HG03575 (cell line): Measurements from ENCODE around the gene KHNYN.
"Not testable (repeated sequence)": the region's sequence is repeated elsewhere in the genome, so short reads cannot be mapped to it uniquely, and the experiment has no call there.

Experiments used
- ATAC-seq: cut with Tn5 transposase; IDR thresholded peaks from one replicate; pipeline ENCODE4 v1.9.1; 2021; ENCODE audit not compliant: unreplicated experiment, insufficient number of reproducible peaks, low FRiP score; ENCODE audit errors: extremely low read depth

KHNYN gene

DNA sequence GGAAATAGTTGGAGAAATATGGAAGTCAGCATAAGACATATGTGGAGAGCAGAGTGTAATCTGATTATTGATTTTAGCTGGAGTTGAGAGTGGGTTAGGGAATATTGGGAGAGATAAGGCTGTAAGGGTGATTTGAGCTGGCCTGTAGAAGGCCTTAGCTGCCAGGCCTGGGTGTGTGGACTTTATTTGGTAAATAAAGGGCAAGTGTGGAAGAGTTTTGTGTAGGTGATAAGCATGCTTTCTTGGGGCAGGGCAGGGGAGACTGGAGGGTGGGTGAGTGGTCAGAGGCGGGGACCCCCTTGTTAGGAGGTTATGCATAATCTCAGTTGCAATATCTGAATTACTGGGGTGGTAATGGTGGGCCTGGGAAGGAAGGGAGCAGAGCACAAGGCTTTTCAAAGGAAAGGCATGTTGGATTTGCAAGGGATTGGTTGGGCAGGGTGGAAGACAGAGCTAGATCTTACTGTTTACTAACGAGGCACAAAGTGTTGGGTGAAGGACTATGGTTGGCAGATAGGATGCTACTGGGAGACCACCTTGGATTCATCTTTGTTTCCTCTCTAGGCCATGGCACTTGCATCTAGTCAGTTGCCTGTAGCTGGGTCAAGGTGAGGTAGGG is 5.5 kb downstream of the KHNYN start:
- ATAC-seq: no peak

DNA sequence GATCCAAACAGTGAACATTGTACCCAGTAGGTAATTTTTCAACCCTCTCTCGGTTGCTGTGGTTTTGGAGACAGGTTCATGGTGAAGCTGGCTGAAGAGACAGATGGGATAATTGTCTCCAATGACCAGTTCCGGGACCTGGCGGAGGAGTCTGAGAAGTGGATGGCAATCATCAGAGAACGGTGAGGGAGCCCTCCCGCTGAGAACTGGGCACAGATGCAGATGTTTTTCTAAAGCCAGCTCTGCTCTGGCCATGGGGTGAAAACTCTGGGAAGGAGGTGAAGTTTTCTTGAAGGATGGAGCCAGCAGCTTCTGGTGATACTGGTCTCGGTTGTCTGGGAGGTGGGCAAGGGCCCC is 6.2 kb downstream of the KHNYN start:
- no peak for ATAC-seq

DNA sequence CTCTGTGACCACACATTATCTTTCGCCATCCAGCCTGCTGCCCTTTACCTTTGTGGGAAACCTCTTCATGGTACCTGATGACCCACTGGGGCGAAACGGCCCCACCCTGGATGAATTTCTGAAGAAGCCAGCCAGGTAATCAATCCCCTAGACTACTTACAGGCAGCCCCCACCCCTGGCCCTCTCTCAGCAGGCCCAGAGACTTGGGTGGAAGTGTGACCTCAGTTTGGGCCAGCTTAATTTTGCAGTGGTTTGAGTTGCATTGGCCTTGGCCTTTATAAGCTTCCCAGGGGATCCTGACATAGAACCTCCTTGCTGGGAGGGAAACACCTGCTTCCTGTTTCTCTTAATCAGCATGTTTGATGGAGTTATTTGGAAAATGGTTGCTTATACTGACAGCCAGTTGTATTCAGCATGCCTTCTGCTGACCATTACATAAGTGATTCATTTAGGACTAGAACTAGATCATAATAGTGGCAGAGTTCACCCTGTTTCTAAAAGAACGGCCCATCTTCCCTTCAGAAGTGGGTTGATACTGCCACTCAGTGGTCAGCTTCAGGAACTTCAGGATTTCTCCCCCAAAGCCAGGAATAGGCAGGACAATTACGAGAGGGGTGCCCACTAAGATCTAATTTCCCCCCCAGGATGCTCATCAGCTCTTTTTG is 6.7 kb downstream of the KHNYN start:
- ATAC-seq: no peak

DNA sequence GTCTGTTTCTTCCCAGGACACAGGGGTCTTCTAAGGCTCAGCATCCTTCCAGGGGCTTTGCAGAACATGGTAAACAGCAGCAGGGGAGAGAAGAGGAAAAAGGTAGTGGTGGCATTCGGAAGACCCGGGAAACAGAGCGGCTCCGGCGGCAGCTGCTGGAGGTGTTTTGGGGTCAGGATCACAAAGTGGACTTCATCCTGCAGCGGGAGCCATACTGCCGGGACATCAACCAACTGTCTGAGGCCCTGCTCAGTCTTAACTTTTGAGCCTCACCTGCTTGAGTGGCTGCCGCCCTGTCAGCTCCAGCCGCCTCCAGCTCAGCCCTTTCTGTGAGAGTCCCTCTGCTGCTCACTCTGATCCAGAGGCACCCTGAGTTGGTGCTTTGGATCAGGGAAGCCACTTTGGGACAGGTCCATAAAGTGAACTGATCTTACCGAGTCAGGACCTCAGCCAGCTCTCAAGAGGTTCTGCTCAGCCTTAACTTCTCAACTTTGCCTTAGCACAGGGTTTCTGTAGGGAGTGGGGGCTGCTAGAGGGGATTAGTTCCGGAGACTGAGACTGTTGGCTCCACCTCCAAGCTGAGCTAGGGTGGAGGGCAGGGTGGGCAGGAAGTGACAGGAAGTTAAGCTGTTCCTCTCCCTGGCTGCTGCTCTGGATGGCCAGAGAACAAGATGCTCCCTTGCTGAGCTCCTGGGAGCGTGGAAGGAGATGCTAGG is 7.4 kb downstream of the KHNYN start:
- no peak for ATAC-seq

DNA sequence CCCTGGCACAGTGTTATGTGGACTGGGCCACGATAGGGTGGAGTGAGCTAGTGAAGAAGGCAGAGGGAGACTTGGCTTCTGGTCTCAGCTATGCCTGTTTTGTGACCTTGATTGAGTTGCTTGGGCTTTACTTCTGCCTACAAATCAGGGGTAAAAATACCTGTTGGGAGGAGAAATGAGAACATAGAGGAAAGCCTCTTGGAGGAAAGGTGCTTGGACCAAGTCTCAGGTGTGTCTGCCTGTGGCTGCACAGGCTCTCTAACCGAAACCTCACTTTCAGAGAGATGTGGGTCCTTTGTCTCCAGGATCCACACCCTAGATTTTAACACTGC is 7.9 kb downstream of the KHNYN start:
- no peak for ATAC-seq

DNA sequence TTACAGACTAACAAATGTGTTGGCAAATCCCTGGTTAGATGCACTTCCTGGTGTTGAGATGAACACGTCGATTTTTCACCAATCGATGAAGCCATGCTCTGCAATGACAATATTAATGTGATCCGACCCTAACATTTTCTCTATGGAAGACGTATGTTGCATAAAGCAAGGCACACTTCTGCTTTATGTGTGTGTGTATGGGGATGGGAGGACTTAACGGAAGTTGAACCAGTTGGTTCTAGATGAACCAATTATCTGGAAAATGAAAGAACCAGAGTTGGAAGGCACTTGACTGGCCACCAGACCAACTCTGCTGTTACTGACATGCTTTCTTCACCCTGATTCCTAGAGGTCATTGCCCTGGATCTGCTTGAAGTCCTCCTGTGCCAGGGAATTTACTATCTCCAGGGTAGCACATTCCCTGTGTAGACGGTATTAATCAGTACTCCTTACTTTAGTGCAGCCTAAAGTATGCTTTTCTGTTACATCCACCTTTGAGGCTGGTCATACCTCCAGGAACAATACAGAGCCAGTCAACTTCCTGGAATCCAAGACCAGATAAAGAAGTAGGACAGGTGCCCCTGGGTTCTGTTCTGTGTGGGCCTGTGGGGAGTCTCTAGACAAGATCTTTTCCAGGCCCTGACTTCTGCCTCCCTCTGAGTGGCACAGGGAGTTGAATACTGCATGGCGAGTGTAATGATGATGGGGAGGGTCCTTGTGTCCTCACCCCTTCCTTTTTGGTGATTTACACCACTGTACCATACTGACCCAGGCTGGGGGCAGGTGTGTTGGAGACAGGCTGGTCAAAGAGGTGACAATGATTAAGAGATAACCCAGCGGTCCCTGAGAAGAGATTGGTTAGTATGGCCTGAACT is 8.7 kb downstream of the KHNYN start:
- ATAC-seq: no peak

DNA sequence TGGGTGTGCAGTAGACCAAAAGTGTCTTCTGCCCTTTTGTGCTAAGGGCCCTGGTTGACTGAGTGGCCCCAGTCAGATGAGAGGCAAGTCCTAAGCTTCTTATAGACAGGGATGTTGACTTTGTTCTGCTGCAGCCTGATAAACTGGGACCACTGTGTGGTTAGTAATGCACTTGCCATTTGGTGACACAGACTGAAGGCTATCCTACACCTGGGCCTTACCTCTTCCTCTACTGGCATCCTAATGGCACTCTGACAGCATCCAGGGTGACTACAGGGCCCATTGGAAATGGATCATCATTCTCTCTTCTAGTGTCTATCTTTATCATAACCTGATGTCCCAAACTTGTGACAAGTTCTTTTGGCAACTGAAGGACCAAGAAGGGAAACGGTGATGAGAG is 9.5 kb downstream of the KHNYN start:
- ATAC-seq: no peak

DNA sequence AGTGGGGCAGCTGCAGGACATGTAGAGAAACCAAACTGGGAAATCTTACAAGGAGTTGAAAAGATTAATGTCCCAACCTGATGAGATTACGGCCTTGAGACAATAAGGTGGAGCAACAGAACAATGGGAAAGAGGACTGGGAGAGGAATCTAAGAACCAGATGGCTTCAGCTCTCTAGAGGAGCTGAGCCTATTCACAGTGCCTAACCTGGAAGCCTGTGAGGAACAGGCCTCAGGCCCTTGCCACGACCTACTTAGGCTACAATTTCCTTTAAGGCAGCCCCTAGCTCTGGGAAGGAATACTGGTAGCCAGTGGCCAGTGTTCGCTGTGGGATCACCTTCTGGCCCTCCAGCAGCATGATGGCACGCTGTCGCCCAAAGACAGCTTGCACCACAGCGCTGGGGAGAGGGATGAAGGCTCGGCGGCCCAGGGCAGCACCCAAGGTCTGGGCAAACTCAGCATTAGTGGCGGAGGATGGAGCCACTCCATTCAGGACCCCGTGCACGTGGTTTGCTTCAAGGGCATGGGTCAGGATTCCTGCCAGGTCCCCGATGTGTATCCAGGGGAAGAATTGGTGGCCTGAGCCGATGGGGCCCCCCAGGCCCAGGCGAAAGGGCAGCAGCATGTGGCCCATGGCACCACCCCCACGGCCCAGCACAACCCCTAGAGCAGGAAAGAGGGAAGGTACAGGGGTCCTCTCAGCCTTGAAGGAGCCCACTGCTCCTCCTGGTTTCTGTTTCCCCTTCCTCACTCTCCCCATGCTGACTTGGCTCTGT is 10.3 kb downstream of the KHNYN start:
- no peak for ATAC-seq

DNA sequence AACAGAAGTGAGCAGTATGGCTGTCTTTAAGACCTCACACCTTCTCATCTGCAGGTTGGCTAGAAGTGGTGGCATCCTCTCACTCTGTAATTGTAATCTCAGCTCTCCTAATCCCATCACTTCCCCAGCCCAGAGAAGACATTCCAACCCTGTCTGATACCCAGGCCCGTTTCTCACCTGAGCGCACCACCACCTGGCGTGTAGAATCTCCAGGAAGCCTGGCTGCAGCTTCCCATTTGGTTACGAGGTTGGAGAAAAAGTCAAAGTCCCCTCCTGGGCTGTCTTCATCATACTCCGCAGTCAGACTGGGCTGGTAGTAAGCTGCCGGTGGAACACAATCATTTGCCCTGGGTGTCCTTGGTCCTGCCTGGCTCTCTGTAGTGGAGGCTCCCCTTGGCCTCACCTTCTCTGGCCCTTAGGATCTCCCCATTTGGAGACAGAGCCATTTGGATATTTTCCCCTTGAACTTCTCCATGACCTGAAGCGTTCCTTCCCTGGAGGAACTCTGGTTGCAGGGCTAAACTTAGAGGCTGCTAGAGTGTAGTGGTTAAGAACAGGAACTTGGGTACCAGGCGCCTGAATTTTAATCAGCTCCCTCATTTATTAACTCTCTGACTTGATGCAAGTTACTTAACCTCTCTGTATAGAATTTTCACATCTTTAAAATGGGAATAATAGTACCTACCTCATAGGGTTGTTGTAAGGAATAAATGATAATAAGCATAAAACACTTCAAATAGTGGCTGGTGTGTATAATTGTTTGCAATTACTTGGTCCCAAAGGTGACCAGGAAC is 11.0 kb downstream of the KHNYN start:
- ATAC-seq: no peak

DNA sequence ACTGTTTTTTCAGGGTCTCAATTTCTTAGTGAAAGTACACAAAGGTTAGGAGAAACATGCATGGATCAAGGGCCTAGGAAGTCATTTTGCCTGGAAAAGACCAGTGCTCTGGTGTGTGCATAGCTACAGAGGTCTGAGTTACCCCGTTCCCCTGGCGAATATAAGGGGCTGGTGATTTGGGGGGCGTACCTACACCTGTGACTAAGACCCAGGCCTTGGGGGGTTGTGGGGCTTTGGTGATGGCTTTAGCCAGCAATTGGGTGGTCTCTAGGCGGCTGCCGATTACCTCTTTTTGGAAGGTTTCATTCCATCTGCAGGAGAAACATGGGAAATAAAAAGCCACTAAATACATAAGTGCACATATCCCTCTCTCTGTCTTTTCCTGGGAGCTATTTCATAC is 11.7 kb downstream of the KHNYN start:
- no peak for ATAC-seq

DNA sequence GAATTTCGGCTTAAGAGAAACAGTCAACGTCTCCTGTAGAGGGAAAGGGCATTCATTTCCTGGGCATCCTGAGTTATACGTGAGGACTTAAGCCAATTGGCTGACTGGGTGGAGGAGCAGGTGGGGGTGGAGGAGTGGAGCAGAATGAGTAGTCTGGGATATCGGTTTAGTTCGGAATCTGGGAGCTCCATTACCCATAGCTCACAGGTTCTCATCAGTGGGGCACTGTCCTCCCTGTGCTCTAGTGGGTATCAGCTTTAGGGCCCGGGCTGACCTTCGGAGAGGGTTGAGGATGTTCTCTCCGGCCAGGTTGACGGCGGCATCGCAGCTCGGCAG is 12.1 kb downstream of the KHNYN start:
- no peak for ATAC-seq

DNA sequence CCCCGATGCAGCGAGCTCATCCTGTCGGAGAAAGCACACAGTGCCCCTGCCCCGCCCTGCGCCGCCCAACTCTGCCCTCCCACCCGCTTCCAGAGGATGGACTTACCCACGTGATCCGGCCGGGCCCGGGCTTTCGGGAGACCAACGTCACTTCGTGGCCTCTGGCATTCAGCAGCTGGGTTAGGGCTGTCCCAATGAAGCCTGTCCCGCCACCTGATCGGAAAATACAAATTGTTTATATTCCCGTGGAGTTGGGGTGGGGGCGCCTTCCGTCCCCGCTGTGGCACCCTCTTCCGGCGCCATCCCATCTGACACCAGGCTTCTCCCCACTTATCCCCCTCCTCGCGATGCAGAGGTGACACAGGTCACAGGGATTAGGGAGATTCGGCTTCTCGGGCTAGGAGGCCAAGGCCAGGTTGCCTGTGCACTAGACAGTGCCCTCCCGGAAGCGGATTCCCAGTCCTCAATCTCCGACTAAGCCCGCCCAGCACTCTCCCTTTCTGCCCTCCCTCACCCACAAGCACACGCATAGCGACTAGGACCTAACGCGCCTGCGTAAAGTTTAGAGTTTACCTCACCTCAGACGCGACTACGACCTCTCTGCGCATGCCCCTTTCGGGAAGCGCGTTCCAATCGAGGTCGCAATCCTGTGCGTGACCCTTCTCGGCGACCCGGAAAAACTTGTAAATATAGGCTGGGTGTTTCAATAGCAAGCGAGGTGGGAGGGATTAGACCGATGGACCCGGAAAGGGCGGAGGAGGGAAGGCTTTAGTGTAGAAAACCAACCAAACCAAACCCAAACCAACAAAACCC is 12.7 kb downstream of the KHNYN start, which contains the start of gene SDR39U1:
Gene SDR39U1 (minus strand): TSS at position 537 of the 813 bp plus-strand sequence. CDS start 7 bp downstream, at position 530.
- peak; percentile 89 for ATAC-seq

DNA sequence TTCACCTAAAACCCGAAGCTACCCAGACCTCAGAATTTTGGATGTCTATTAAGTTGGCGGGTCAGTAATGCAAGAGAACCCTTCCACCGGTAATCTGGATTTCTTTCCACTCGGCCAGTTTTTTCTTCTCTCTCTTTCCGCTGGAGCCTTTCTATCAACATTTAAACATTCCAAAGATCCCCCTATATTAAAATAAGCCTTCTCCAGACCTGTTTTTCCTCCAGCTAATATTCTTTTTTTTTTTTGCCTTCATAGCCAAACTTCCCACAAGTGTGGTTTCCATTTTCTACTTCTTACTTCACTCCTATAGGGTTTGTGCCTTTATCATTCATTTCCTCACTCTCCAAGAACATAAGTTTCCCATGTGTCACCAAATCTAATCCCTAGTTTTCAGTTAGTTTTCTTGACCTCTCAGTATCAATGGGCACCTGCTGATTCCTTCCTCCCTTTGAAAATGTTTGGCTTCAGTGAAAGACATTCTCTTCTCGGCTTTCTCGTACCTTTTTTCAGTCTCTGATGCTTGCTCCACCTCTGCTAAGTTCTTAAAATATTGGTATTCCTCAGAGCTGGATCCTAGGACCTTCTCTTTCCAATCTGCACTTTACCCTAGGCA is 13.4 kb downstream of the KHNYN start:
- ATAC-seq: no peak

DNA sequence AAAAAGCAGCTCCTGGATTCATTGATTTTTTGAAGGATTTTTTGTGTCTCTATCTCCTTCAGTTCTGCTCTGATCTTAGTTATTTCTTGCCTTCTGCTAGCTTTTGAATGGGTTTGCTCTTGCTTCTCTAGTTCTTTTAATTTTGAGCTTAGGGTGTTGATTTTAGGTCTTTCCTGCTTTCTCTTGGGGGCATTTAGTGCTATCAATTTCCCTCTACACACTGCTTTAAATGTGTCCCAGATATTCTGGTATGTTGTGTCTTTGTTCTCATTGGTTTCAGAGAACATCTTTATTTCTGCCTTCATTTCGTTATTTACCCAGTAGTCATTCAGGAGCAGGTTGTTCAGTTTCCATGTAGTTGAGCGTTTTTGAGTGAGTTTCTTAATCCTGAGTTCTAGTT is 21.1 kb downstream of the KHNYN start:
- not testable (repeated sequence) for ATAC-seq

DNA sequence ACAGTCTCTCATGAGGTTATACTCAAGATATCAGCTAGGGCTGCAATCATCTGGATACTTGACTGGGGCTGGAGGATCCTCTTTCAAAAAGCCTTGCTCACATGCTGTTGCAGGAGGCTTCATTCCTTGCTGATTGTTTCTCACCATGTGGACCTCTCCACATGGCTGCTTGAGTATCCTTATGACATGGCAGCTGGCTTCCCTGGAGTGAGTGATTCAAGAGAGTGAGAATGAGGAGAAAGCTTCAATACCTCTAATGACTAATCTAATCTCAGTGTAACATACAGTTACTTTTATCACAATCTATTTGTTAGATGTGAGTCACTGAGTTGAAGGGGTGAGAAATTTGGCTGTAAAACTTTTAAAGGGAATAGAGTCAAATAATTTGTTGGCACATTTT is 27.2 kb downstream of the KHNYN start:
- no peak for ATAC-seq

DNA sequence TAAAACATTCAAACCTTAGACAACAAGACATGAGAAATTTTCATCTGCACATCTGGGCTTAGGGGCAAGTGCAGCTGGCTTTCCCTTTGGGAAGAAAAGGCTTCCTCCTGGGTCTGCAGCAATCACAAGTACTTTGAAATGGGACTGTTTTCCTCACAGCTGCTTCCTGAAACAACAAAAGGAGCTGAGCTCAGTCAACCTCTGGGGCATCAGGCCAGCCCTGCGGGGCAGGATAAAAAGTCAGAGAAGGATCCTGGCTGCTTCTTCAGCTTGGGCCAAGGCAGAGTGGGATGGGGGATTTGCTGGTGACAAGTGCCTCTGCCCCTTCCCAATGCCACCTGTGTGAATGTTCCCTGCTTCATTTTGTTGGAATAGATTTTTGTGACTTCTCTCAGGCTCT is 29.0 kb downstream of the KHNYN start:
- no peak for ATAC-seq

DNA sequence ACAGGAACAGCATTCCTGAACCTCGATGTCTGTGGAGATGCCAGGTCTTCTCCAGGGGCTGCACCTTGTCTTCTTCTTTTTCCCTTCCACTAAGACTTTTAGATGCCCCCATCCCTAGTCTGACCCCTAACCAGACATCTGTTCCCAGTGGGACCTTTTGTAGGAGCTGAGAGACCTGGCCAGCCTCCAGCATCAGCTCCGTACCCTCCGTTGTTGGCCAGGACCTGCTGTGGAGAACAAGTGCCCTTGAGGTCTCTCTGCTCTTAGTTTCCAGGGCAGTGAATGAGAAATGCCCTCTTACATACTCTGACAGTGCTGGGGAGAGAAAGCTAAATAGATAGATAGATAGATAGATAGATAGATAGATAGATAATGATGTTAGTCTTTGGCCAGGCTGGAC is 29.6 kb downstream of the KHNYN start:
- ATAC-seq: no peak
